ENCODE data around the gene RALGAPA2.

- TF ChIP-seq, protein P1, sequence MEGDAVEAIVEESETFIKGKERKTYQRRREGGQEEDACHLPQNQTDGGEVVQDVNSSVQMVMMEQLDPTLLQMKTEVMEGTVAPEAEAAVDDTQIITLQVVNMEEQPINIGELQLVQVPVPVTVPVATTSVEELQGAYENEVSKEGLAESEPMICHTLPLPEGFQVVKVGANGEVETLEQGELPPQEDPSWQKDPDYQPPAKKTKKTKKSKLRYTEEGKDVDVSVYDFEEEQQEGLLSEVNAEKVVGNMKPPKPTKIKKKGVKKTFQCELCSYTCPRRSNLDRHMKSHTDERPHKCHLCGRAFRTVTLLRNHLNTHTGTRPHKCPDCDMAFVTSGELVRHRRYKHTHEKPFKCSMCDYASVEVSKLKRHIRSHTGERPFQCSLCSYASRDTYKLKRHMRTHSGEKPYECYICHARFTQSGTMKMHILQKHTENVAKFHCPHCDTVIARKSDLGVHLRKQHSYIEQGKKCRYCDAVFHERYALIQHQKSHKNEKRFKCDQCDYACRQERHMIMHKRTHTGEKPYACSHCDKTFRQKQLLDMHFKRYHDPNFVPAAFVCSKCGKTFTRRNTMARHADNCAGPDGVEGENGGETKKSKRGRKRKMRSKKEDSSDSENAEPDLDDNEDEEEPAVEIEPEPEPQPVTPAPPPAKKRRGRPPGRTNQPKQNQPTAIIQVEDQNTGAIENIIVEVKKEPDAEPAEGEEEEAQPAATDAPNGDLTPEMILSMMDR (IDR thresholded peaks at IDR 0.05) = no peak
- no peak for TF ChIP-seq POLR2A (IDR thresholded peaks at IDR 0.05)
These were observed 343.8 kb downstream of the RALGAPA2 start for GRCh38 chr20:20368418-20369249.

Measured in ovary (tissue), 3 donors.